ENCODE results near the gene SLC22A1.
"Not testable (repeated sequence)": the region's sequence is repeated elsewhere in the genome, so short reads cannot be mapped to it uniquely, and the experiment has no call there.

SLC22A1 gene

DNA sequence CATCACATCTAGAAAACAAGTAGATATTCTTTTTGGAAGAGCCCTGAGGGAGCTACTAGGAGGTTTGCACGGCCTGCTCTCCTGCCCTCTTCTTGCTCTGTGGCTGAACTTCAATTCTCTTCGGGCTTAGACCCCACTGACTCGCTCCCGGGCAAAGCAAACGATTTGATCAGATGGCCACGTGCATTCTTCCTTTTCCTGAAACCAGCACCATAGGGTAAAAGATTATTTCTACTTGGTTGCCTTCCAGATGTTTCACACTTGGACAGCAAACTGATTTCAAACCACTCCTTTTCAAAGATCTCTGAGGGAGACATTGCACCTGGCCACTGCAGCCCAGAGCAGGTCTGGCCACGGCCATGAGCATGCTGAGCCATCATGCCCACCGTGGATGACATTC, at the start of gene SLC22A1:
Gene SLC22A1, plus strand, starts transcription at position 258 of the 400 bp plus-strand sequence. Its CDS starts 121 bp downstream, at position 379.
- DNase-seq: no peak

DNA sequence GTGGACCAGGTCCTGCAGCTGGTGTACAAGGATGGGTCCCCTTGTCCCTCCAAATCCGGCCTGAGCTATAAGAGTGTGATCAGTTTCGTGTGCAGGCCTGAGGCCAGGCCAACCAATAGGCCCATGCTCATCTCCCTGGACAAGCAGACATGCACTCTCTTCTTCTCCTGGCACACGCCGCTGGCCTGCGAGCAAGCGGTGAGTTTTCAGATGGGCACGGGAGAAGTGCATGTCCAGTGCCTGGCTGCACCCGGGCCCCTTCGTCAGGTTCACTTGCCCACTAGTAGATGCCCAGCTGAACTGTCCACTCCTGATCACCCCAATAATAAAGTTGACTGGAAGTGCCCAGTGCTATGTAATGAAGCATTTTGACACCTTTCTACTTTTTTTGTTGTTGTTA, 48.3 kb upstream of the SLC22A1 start:
- no peak for DNase-seq

DNA sequence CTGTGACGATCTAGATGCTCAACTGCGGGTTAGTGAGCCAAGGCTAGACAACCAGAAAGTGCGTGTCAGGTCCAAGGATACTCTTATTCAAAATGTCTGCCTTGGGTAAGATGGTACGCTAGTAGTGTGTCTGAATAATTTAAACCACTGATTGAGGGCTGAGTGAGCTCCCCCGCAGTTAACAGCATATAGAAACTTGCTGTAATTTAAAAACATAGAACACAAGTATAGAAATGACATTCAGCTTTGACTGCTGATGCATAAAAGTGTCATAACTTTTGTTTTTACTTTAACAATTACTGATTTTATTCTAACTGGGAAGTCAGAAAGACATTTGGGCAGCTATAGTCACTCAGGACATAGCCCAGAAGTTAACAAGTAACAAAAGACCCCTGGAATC, 45.6 kb upstream of the SLC22A1 start:
- DNase-seq: no peak

- no peak for DNase-seq
These were observed 44.6 kb upstream of the SLC22A1 start for GRCh38 chr6:160077024-160077423.

- DNase-seq: no peak
These were observed 44.1 kb upstream of the SLC22A1 start for GRCh38 chr6:160077526-160077925.

- no peak for DNase-seq
These were observed 42.5 kb upstream of the SLC22A1 start for GRCh38 chr6:160078883-160079685.

- no peak for DNase-seq
These were observed 42.0 kb upstream of the SLC22A1 start for GRCh38 chr6:160079686-160080043.

DNA sequence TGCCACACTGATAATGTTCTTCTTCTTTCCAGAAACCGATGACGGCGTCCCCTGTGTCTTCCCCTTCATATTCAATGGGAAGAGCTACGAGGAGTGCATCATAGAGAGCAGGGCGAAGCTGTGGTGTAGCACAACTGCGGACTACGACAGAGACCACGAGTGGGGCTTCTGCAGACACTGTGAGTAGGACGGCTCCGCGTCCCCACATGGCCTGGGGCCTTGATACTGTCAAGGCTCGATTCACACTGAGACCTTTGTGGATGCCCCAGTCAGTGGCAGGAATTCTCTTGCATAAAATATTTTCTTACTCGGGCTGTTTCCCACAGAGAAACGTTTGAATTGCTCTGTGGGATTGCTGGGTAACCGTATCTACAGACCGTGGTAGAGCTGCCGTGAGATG, 41.5 kb upstream of the SLC22A1 start:
- no peak for DNase-seq

DNA sequence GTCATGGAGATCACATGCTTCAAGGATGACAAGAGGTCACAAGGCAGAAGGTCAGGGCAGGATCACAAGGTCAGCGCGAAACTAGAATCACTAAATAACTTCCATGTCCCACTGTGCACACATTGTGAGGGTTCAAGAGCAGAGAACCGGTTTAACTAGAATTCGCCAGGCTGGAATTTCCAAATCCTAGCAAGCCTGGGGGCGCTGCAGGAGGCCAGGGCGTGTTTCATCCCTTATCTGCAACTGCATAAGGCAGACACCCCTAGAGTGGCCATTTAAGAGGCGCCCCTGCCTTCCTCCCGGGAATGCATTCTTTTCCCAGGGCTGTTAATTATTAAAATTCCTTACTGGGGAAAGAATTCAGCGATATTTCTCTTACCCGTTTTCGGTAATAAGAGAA, 40.2 kb upstream of the SLC22A1 start:
- DNase-seq: no peak

DNA sequence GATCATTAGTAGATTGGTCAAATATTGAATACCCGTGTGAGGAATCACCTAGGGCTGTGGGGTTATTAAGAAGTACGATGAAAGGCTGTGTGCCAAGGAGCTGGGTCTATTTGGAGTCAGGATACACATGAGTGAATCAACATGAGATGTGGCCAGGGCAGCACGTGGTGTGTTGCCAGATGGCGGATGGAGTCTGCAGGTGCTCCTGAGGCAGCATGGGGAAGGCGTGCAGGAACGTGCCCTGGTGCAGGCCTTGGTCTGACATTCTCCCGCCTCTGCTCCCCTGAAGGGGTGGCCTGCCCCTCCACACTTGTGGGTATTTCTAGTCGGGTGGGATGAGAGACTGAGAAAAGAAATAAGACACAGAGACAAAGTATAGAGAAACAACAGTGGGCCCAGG, 39.0 kb upstream of the SLC22A1 start:
- no peak for DNase-seq

- no peak for DNase-seq
These were observed 37.3 kb upstream of the SLC22A1 start for GRCh38 chr6:160084198-160084776.

- no peak for DNase-seq
These were observed 36.4 kb upstream of the SLC22A1 start for GRCh38 chr6:160085226-160085625.

DNA sequence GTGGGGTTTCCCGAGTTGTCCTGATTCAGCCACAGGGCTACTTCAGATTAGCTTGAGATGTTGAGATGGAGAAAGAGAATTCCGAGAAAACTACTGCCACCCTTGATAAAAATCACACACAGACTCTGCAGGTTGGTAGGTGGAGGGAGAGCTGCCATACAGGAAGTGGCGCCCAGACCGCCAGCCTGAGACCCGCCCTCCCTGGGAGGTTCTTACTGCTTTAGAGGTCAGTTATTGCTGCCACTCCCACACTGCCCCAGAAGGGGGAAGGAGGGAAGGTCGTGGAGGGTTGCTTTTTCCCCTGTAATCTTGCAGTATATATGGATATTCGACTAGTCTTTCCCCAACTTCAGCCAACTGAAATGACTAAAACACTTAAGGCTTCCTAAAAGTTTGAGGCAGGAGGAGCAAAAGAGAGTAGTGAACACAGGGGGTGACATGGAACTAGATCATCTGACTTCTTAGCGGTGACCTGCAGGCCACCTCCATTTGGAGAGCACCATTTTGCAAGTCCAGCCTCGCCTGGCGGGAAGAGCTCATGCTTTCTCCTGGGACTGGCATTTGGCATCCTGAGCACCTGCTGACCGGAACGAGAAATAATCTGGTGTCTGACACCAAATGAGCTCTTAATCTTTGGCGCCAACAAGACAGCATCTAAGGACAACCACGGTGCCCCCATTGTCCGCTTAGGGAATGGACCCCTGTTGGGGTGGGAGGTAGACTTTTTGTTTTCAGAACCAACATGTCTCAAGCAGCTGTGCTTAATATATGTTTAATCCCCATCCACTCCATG, 35.7 kb upstream of the SLC22A1 start:
- DNase-seq: no peak

GRCh38 chr6:160086754-160087153, 34.9 kb upstream of the SLC22A1 start:
- no peak for DNase-seq

DNA sequence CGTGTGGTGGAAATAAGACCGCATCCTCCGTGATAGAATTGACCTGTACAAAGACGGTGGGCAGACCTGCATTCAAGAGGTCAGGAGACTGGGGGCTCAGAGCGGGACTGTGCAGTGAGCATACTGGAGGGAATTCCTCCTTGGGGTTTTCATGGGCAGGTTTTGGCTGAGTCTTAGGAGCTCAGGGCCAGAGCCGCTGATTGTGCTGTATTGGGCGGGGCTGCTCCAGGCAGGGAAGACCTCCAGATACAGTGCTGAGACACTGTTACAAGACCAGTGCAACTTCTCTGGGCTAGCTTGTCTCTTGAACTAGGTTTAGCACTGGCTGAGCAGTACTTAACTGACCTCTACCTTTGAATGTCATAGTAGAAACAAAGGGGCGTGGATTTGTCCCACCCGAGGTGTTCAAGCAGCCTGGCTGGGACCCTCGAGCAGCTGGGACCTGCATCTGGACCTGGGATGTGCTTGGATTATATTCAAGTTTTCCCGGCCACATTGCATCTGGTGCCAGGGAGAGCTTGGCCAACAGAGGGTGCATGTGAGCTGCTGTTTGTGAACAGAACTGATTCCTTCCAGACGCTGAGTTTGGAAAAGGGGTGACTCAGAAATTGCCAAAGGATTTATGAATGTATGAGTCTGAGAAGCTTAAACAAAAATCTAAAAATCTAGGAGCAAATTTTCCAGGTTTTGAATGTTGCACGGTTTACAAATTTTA, 33.4 kb upstream of the SLC22A1 start:
- DNase-seq: no peak

DNA sequence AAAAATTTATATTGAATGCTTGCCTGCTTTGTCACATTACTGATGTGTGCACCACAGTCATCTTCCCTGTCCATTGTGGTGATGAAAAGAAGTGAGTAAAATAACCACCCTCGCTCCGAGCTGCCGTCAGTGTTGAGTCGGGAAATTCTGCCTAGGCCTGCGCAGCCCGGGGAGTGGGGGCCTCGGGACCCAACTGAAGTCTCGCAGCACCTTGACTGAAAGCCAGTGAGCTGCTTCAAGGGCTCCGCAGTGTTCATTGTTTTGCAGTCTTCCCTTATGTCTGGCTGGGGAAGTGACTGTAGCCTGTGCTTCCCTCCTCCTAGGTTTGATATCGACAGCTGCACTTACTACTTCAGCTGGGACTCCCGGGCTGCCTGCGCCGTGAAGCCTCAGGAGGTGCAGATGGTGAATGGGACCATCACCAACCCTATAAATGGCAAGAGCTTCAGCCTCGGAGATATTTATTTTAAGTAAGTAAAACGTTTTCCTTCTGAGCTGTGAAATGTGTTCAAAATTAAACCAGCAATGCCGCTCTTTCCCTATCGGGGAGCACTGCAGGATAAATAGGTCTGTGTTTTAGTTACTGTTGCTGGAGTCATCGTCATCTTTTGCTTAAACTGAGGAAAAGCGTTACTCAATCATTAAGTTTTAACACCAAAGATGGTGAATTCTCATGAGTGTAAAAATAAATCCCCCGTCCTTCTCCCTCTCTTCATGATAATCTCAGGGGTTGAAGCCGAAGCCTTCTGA, 32.7 kb upstream of the SLC22A1 start:
- DNase-seq: no peak

- DNase-seq: no peak
These were observed 32.1 kb upstream of the SLC22A1 start for GRCh38 chr6:160089534-160089897.

DNA sequence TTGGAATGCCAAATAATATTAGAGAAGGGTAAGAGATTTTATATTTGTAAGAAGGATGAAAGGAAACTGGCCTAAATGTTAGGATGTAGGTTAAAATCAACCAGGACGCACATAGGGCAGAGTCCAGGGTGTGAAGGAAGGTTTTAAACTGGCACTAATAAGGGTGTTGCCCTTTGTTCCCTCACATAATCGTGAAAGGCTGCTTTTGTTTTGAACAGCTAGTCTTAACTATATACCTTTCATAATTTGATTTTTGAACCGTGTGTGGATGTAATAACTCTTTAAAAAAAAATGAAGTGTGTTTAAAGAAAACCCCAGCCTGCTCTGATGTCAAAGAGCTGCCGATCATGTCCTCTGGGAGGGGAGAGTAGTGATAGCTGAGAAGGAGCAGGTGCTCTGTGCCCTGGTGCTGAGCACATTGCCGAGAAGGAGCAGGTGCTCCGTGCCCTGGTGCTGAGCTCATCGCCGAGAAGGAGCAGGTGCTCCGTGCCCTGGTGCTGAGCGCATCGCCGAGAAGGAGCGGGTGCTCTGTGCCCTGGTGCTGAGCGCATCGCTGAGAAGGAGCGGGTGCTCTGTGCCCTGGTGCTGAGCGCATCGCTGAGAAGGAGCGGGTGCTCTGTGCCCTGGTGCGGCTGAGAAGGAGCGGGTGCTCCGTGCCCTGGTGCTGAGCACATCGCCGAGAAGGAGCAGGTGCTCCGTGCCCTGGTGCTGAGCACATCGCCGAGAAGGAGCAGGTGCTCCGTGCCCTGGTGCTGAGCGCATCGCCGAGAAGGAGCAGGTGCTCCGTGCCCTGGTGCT, 31.0 kb upstream of the SLC22A1 start:
- DNase-seq: not testable (repeated sequence)

DNA sequence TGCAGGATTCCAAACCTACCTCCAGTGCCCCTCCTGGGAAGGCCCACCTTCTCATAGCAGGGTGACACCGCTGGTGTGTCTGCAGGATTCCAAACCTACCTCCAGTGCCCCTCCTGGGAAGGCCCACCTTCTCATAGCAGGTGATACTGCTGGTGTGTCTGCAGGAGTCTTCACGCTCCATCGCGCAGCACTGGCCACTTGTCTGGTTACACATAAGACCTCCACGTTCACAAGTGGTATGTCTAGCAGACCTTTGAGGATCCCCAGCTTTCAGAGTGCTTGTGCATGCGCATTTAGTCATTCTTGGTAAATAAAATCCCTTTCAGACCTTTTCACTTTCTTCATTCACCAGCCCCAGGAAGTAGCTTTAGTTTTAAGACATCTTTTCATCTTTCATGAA, 29.4 kb upstream of the SLC22A1 start:
- not testable (repeated sequence) for DNase-seq

GRCh38 chr6:160092602-160093001, 29.0 kb upstream of the SLC22A1 start:
- no peak for DNase-seq

DNA sequence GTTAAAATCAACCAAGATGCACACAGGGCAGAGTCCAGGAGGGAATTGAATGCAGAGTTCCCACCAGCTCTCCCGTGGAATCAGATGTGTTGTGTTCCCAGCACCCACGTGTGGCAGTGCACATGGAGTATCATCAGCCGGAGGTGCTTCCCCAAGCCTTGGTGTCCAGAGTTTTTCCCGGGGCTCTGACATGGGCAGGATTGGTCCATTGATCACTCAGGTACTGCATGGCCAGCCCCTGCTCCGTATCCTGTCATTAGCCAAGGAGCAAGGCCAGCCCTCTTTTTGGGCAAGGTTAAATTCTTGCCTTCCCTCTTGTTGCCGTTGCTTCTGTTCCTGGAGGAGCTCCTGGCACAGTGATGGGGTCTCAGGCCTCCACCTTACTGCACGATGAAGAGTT, 28.6 kb upstream of the SLC22A1 start:
- DNase-seq: no peak

DNA sequence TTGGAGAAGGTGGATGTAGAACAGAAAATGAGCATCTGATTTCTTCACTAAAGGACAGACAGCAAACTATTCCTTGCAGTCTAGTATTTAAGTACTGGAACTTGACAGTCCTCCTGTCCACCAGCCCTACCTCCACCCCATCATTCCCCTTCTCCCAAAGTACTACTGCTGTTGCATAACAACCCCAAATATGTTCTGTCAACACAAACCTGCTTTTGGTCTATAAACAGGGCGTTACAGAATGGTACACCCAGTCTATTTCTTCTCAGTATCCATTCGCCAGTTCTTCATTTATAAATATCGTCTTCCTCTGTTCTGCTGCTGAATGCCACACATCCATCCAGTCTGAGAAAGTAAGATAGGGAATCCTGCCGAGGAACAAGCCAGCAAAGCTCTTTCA, 27.7 kb upstream of the SLC22A1 start:
- no peak for DNase-seq

All from stimulated activated CD4-positive, alpha-beta T cell treated with anti-CD3 and anti-CD28 coated beads, Interleukin-1b, Interleukin-23, amount 100 ng/mL, for 48 hours (primary cell).